Esophagus muscularis mucosa (tissue), 4 donors: ENCODE data around the gene RRP12. TPM values are rescaled to one million over a fixed set of nuclear protein-coding genes. Genes with fewer than 3 reads are reported as not detected.

Source experiments
- DNase-seq: peaks from one replicate; pipeline ENCODE4 v3.0.0-alpha.2; 2017; ENCODE audit errors: extremely low spot score
- H3K27ac ChIP-seq, 4 donors: fragments of 200-600 bp; sonication (generic); replicated peaks in 1 of 4; 1 replicate in 3 of 4; 2 replicates in 1 of 4; pipeline ENCODE4 v1.5.1; 2016 to 2019; ENCODE audit warnings: mild to moderate bottlenecking in 1 of 4
- H3K27me3 ChIP-seq, 4 donors: fragments of 200-600 bp; sonication (generic); one replicate each; pipeline versions ENCODE4 v1.5.1 to v1.6.0; 2016 to 2019
- H3K36me3 ChIP-seq, 4 donors: fragments of 200-600 bp; sonication (generic); one replicate each; pipeline ENCODE4 v1.5.1; 2016 to 2019
- H3K4me1 ChIP-seq, 4 donors: fragments of 200-600 bp; sonication (generic); one replicate each; pipeline ENCODE4 v1.5.1; 2016 to 2019
- H3K4me3 ChIP-seq, 4 donors: fragments of 200-600 bp; sonication (generic); 1 replicate in 2 of 4; 2 replicates in 2 of 4; pipeline ENCODE4 v1.5.1; 2016 to 2019; ENCODE audit warnings: mild to moderate bottlenecking in 4 of 4, moderate library complexity in 1 of 4
- H3K9me3 ChIP-seq, 4 donors: fragments of 200-600 bp; sonication (generic); 1 replicate in 3 of 4; 2 replicates in 1 of 4; pipeline ENCODE4 v1.5.1; 2016 to 2019
- EP300 ChIP-seq: sonication (generic); formaldehyde crosslinking; IDR thresholded peaks from one replicate; pipeline ENCODE4 v1.6.1; 2017; ENCODE audit warnings: antibody characterized with exemption
- POLR2A ChIP-seq: fragments of 450-650 bp; IDR thresholded peaks from one replicate; pipeline ENCODE4 v1.6.1; 2017; ENCODE audit warnings: antibody characterized with exemption, moderate library complexity, mild to moderate bottlenecking, low read depth
- POLR2AphosphoS5 ChIP-seq, 2 donors: sonication (generic); formaldehyde crosslinking; IDR thresholded peaks; one replicate each; pipeline ENCODE4 v1.6.1; 2017; ENCODE audit warnings: antibody characterized with exemption in 2 of 2
- WGBS: methylation state at CpG from one replicate; pipeline ENCODE4 v1.1.5; 2018; 5-methylcytosine and 5-hydroxymethylcytosine counted together
- intact Hi-C: fragments of 100-400 bp; cut with DNase I; formaldehyde crosslinking; loops from one replicate; pipeline ENCODE4 v1.15.1; 2023
- total RNA-seq, 4 donors: library from RNA; depleted of rRNA; stranded (reverse); fragments of >200 nt; gene quantifications; one replicate each; pipeline versions ENCODE4 v1.1.0 to v1.2.1, GENCODE V29; 2016
- TF ChIP-seq, protein P1 (sequence below), 3 experiments: fragments of 200-600 bp in 2 of 3; fragments of 450-650 bp in 1 of 3; sonication (generic) in 2 of 3; IDR thresholded peaks; one replicate each; pipeline ENCODE4 v1.5.1; 2017 to 2019; ENCODE audit warnings: antibody characterized with exemption in 3 of 3, mild to moderate bottlenecking in 2 of 3, moderate library complexity in 1 of 3

Gene RRP12
- total RNA-seq, 4 donors from 2014 or later = 7.1 to 20.0 (median 12.1) TPM

GRCh38 chr10:97363071-97363470, 38.1 kb downstream of the RRP12 start:
- Histone ChIP-seq H3K4me1 (peaks cover 0 to 3% (median 0%) of the 10 kb centered on the region in 4 donors), H3K4me3 (no peak overlapping the region), H3K27me3 (no peaks in the 10 kb centered on the region), H3K9me3 (no peaks in the 10 kb centered on the region), H3K27ac (no peak overlapping the region), H3K36me3 (peaks cover 7 to 88% (median 80%) of the 10 kb centered on the region in 4 donors)
- WGBS = 100% methylated on average over 4 of the region's 4 CpGs
- intact Hi-C loops = no loop called here
- DNase-seq = no peak
- TF ChIP-seq, protein P1, sequence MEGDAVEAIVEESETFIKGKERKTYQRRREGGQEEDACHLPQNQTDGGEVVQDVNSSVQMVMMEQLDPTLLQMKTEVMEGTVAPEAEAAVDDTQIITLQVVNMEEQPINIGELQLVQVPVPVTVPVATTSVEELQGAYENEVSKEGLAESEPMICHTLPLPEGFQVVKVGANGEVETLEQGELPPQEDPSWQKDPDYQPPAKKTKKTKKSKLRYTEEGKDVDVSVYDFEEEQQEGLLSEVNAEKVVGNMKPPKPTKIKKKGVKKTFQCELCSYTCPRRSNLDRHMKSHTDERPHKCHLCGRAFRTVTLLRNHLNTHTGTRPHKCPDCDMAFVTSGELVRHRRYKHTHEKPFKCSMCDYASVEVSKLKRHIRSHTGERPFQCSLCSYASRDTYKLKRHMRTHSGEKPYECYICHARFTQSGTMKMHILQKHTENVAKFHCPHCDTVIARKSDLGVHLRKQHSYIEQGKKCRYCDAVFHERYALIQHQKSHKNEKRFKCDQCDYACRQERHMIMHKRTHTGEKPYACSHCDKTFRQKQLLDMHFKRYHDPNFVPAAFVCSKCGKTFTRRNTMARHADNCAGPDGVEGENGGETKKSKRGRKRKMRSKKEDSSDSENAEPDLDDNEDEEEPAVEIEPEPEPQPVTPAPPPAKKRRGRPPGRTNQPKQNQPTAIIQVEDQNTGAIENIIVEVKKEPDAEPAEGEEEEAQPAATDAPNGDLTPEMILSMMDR (IDR thresholded peaks at IDR 0.05) = no peak
- TF ChIP-seq EP300 = no peak
- no peak for TF ChIP-seq POLR2A
- TF ChIP-seq POLR2AphosphoS5 (IDR thresholded peaks at IDR 0.05) = no peak

DNA sequence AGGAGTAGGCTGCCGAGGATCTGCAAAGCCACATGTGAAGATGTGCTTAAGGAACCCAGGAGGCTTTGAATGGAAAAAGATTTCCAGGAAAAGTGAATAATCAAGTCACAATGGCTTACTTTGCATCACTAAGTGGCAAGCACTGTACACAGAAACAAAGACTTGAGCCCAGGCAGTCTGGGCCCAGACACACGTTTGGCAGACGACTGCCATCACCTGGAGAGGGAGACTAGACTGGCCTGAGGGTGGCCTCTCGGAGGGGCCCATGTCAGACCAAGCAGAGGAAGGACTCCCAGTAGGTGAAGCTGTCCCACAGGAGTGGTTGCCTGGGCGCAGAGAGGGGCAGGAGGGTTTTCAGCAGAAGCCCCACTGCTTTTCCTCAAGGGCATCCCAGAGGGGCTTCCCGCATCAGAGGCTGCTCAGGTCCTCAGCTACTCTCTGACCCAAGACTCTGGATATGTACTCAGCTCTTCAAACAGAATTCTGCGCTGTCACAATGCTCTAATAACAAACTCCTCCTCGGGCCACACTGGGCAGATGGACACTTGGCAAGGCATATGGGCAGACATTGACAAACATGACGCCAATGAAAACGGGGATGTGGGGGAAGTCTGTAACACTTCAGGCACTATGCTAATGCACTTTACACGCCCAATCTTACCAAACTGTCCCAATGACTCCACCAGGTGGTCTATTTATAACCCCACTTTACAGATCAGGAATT, 38.7 kb downstream of the RRP12 start:
- Histone ChIP-seq H3K27ac (no peak overlapping the region), H3K4me1 (peaks cover 0 to 3% (median 0%) of the 10 kb centered on the region in 4 donors), H3K9me3 (no peaks in the 10 kb centered on the region), H3K4me3 (no peak overlapping the region), H3K36me3 (peaks cover 7 to 90% (median 81%) of the 10 kb centered on the region in 4 donors), H3K27me3 (no peaks in the 10 kb centered on the region)
- TF ChIP-seq EP300 (no peak), POLR2A (no peak), POLR2AphosphoS5 (IDR thresholded peaks at IDR 0.05) (no peak)
- TF ChIP-seq, protein P1 (IDR thresholded peaks at IDR 0.05) = no peak
- intact Hi-C loops = no loop called here
- 85% methylated on average over 11 of the region's 11 CpGs for WGBS
- no peak for DNase-seq

DNA sequence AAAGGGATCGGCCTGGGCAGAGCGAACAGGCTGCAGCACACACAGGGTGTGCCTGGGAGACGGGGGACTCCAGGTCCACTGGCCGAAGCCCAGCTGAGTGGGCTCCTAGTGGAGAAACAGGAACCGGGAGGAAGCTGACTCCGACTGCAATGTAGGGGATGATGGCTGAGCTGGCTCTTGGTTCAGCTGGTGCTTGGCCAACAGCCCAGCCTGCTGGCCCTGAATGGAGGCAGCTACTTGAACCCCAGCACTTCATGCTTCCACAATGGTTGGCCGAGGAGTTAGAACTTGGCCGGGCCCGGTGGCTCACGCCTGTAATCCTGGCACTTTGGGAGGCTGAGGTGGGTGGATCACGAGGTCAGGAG, 39.6 kb downstream of the RRP12 start:
- no peak for DNase-seq
- 92% methylated on average over 5 of the region's 11 CpGs for WGBS
- no peak overlapping the region for H3K27ac ChIP-seq
- no peaks in the 10 kb centered on the region for H3K27me3 ChIP-seq
- H3K4me1 ChIP-seq = peaks cover 0 to 4% (median 0%) of the 10 kb centered on the region in 4 donors
- H3K4me3 ChIP-seq = no peak overlapping the region
- H3K9me3 ChIP-seq = no peaks in the 10 kb centered on the region
- H3K36me3 ChIP-seq = peaks cover 4 to 90% (median 81%) of the 10 kb centered on the region in 4 donors
- no peak for TF ChIP-seq POLR2AphosphoS5 (IDR thresholded peaks at IDR 0.05)
- no peak for TF ChIP-seq EP300
- intact Hi-C loops = no loop called here

- no peak for DNase-seq
- Histone ChIP-seq H3K4me1 (peaks cover 0 to 10% (median 5%) of the 10 kb centered on the region in 4 donors), H3K27ac (no peak overlapping the region), H3K9me3 (no peaks in the 10 kb centered on the region), H3K36me3 (peaks cover 4 to 90% (median 79%) of the 10 kb centered on the region in 4 donors), H3K27me3 (no peaks in the 10 kb centered on the region), H3K4me3 (no peak overlapping the region)
- WGBS = 94% methylated on average over 8 of the region's 11 CpGs
- intact Hi-C loops = no loop called here
- TF ChIP-seq EP300 (no peak), POLR2A (no peak), POLR2AphosphoS5 (IDR thresholded peaks at IDR 0.05) (no peak)
- TF ChIP-seq, protein P1 (IDR thresholded peaks at IDR 0.05) = no peak
Measured at GRCh38 chr10:97360705-97361536, 40.2 kb downstream of the RRP12 start.

- TF ChIP-seq, protein P1 (IDR thresholded peaks at IDR 0.05) = no peak
- Histone ChIP-seq H3K27me3 (no peaks in the 10 kb centered on the region), H3K36me3 (peaks cover 0 to 74% (median 58%) of the 10 kb centered on the region in 4 donors), H3K27ac (no peak overlapping the region), H3K4me3 (no peak overlapping the region), H3K9me3 (no peaks in the 10 kb centered on the region), H3K4me1 (peaks cover 0 to 14% (median 12%) of the 10 kb centered on the region in 4 donors)
- DNase-seq = no peak
- 88% methylated on average over 3 of the region's 3 CpGs for WGBS
- intact Hi-C loops = no loop called here
Measured at GRCh38 chr10:97358781-97359180, 42.4 kb downstream of the RRP12 start.
